SK-N-SH (cell line): ENCODE results near the gene RAC2. TPM values are rescaled to one million over a fixed set of nuclear protein-coding genes. Genes with fewer than 3 reads are reported as not detected.
A peak's percentile ranks its signal among the peaks of the same experiment; 100 is the strongest.

Experiments
- CTCF ChIA-PET: fragments of 300-600, 350-600 bp; formaldehyde crosslinking; extraction: SDS; loops from one replicate; lab custom pipeline; 2021; lab: Yijun Ruan, JAX
- POLR2A ChIA-PET: fragments of 350-600 bp; sonication (Branson Sonifier 250); formaldehyde crosslinking; extraction: SDS; loops from one replicate; lab custom pipeline; 2020; ENCODE audit warnings: antibody characterized with exemption, inconsistent platforms; lab: Yijun Ruan, JAX
- DNase-seq: peaks from one replicate; pipeline ENCODE4 v3.0.0; 2012
- H2AFZ ChIP-seq: fragments of 200-600 bp; sonication (generic); 2 replicates; pipeline ENCODE4 v1.8.1; 2016; ENCODE audit warnings: antibody characterized with exemption, mild to moderate bottlenecking, low read depth
- H3F3A ChIP-seq: fragments of 200-600 bp; sonication (generic); replicated peaks from 2 replicates; pipeline ENCODE3; 2016; ENCODE audit warnings: antibody characterized with exemption, mild to moderate bottlenecking; ENCODE audit not compliant: insufficient read depth
- H3K27ac ChIP-seq, 2 experiments: fragments of 200-500 bp in 1 of 2; fragments of 200-600 bp in 1 of 2; sonication (Bioruptor generic) in 1 of 2; sonication (generic), shearing (Covaris generic) in 1 of 2; 2 replicates each; pipeline versions ENCODE4 v1.5.1 to v1.6.1; 2014 to 2016; ENCODE audit warnings: low read depth in 2 of 2, inconsistent platforms in 1 of 2, low read length in 1 of 2, mild to moderate bottlenecking in 1 of 2, mixed read lengths in 1 of 2
- H3K27me3 ChIP-seq: fragments of 200-600 bp; sonication (generic), shearing (Covaris generic); 2 replicates; pipeline ENCODE4 v1.6.1; 2016; ENCODE audit warnings: mixed run types; ENCODE audit not compliant: insufficient read depth
- H3K36me3 ChIP-seq, 2 experiments: fragments of 200-500 bp in 1 of 2; fragments of 200-600 bp in 1 of 2; sonication (Bioruptor generic) in 1 of 2; sonication (generic) in 1 of 2; replicated peaks in 1 of 2; 2 replicates each; pipeline versions ENCODE3 to v1.5.1; 2014 to 2016; ENCODE audit warnings: low read length in 1 of 2, mild to moderate bottlenecking in 1 of 2; ENCODE audit not compliant: insufficient read depth in 2 of 2, control insufficient read depth in 1 of 2
- H3K4me1 ChIP-seq, 2 experiments: fragments of 200-500 bp in 1 of 2; fragments of 200-600 bp in 1 of 2; sonication (Bioruptor generic) in 1 of 2; sonication (generic), shearing (Covaris generic) in 1 of 2; 2 replicates each; pipeline versions ENCODE4 v1.5.1 to v1.6.1; 2014 to 2016; ENCODE audit warnings: low read depth in 1 of 2, low read length in 1 of 2, mixed run types in 1 of 2; ENCODE audit not compliant: insufficient read depth in 2 of 2, control insufficient read depth in 1 of 2
- H3K4me2 ChIP-seq: fragments of 200-600 bp; sonication (generic), shearing (Covaris generic); 2 replicates; pipeline ENCODE4 v1.6.1; 2017; ENCODE audit warnings: mixed run types
- H3K4me3 ChIP-seq, 2 experiments: fragments of 200-500 bp in 1 of 2; fragments of 200-600 bp in 1 of 2; sonication (Bioruptor generic) in 1 of 2; sonication (generic), shearing (Covaris generic) in 1 of 2; 2 replicates each; pipeline versions ENCODE4 v1.5.1 to v1.8.1; 2014 to 2016; ENCODE audit warnings: low read depth in 2 of 2, inconsistent platforms in 1 of 2, low read length in 1 of 2, mild to moderate bottlenecking in 1 of 2, mixed read lengths in 1 of 2, moderate library complexity in 1 of 2
- H3K79me2 ChIP-seq: fragments of 200-600 bp; sonication (generic); 2 replicates; pipeline ENCODE4 v1.8.1; 2017; ENCODE audit warnings: mild to moderate bottlenecking; ENCODE audit not compliant: insufficient read depth
- H3K9ac ChIP-seq: fragments of 200-600 bp; sonication (generic); 2 replicates; pipeline ENCODE4 v1.6.1; 2017; ENCODE audit warnings: mixed run types
- H3K9me2 ChIP-seq: fragments of 200-600 bp; sonication (generic); 2 replicates; pipeline ENCODE4 v1.6.1; 2017; ENCODE audit warnings: mixed run types
- H3K9me3 ChIP-seq: fragments of 200-600 bp; sonication (generic); 2 replicates; pipeline ENCODE4 v1.6.1; 2017; ENCODE audit warnings: mixed run types, mild to moderate bottlenecking, moderate library complexity
- H4K20me1 ChIP-seq: fragments of 200-600 bp; sonication (generic); 2 replicates; pipeline ENCODE4 v1.6.1; 2017; ENCODE audit warnings: mild to moderate bottlenecking, mixed run types; ENCODE audit not compliant: insufficient read depth
- CTCF ChIP-seq: fragments of 200-600 bp; sonication (generic); IDR thresholded peaks from 2 replicates; pipeline ENCODE4 v1.6.1; 2017; ENCODE audit warnings: antibody characterized with exemption, mild to moderate bottlenecking, moderate library complexity
- EP300 ChIP-seq, 2 experiments: IDR thresholded peaks; 2 replicates each; pipeline versions ENCODE4 v1.4.0 to v1.6.1; 2012; ENCODE audit warnings: borderline replicate concordance in 1 of 2, low read depth in 1 of 2, low read length in 1 of 2
- EZH2phosphoT487 ChIP-seq: fragments of 200-600 bp; sonication (generic); IDR thresholded peaks from 2 replicates; pipeline ENCODE4 v1.6.1; 2017; ENCODE audit warnings: low read depth, mixed run types, mild to moderate bottlenecking, antibody characterized with exemption, moderate library complexity, borderline replicate concordance
- FOXJ3 ChIP-seq: sonication (generic); formaldehyde crosslinking; IDR thresholded peaks from 2 replicates; pipeline ENCODE4 v1.5.1; 2020; ENCODE audit warnings: mild to moderate bottlenecking, missing genetic modification reagents
- FOXM1 ChIP-seq: IDR thresholded peaks from 2 replicates; pipeline ENCODE4 v1.4.0; 2012; ENCODE audit warnings: low read depth, mild to moderate bottlenecking
- GABPA ChIP-seq: IDR thresholded peaks from 2 replicates; pipeline ENCODE4 v1.4.0; 2012; ENCODE audit warnings: low read depth, mild to moderate bottlenecking
- JUND ChIP-seq: IDR thresholded peaks from 2 replicates; pipeline ENCODE4 v1.4.0; 2012
- NFIC ChIP-seq: IDR thresholded peaks from 2 replicates; pipeline ENCODE4 v1.4.0; 2012; ENCODE audit warnings: borderline replicate concordance
- NRF1 ChIP-seq: IDR thresholded peaks from 2 replicates; pipeline ENCODE4 v1.6.1; 2012; ENCODE audit warnings: low read depth, mild to moderate bottlenecking, low read length
- SIN3A ChIP-seq: IDR thresholded peaks from 2 replicates; pipeline ENCODE4 v1.6.1; 2012; ENCODE audit warnings: low read depth, mild to moderate bottlenecking, low read length, moderate library complexity, borderline replicate concordance
- TAF1 ChIP-seq: IDR thresholded peaks from 2 replicates; pipeline ENCODE4 v1.6.1; 2012; ENCODE audit warnings: low read depth, mild to moderate bottlenecking, low read length, moderate library complexity, borderline replicate concordance
- TEAD4 ChIP-seq: IDR thresholded peaks from 2 replicates; pipeline ENCODE4 v1.4.0; 2012; ENCODE audit warnings: mild to moderate bottlenecking, borderline replicate concordance; ENCODE audit not compliant: insufficient read depth
- WGBS: methylation state at CpG from one replicate; pipeline ENCODE4 v1.1.6; 2017; ENCODE audit warnings: low lambda C conversion rate; 5-methylcytosine and 5-hydroxymethylcytosine counted together
- polyA plus RNA-seq, 3 experiments: library from polyadenylated mRNA; depleted of rRNA; stranded (reverse); fragments of >200 nt; gene quantifications; 2 replicates each; pipeline ENCODE4 v1.2.3, GENCODE V29; 2012

Gene RAC2
- polyA plus RNA-seq, 1 of the 3 experiments (the other 2 are of a cell fraction), result 29.9 TPM

GRCh38 chr22:37208401-37209139 lies 35.5 kb downstream of the RAC2 start:
- DNase-seq, result peak; percentile 31
- no peak for TF ChIP-seq JUND
- TF ChIP-seq TEAD4, result no peak
- TF ChIP-seq EP300 (IDR thresholded peaks at IDR 0.05; ENCODE audit: borderline replicate concordance in 1 of 2, low read depth in 1 of 2, low read length in 1 of 2), result no peak
- TF ChIP-seq NFIC, result no peak
- no peak for TF ChIP-seq SIN3A
- no peak for TF ChIP-seq CTCF
- TF ChIP-seq TAF1, result no peak
- no peak for TF ChIP-seq EZH2phosphoT487
- TF ChIP-seq FOXM1, result no peak
- TF ChIP-seq NRF1, result no peak
- Histone ChIP-seq H3K27me3 (no peaks in the 10 kb centered on the region), H3F3A (no peaks in the 10 kb centered on the region), H3K36me3 (no peaks in the 10 kb centered on the region), H3K4me3 (no peak overlapping the region), H4K20me1 (no peaks in the 10 kb centered on the region), H3K9me2 (no peaks in the 10 kb centered on the region), H3K9me3 (no peaks in the 10 kb centered on the region), H3K27ac (no peak overlapping the region), H2AFZ (no peak overlapping the region), H3K9ac (no peak overlapping the region), H3K79me2 (no peaks in the 10 kb centered on the region), H3K4me1 (peaks cover 0 to 10% of the 10 kb centered on the region in 2 experiments; a peak in 1 of 4 replicates), H3K4me2 (no peak overlapping the region)
- ChIA-PET POLR2A (no interaction called here), CTCF (interaction anchor here (4.3 to 4.7 kb wide), 2 partner anchors 10 to 51 kb away, joined by 26 to 54 read pairs; no protein-coding TSS in a partner anchor)
- 74% methylated on average over 6 of the region's 7 CpGs for WGBS

GRCh38 chr22:37207981-37208380 lies 36.1 kb downstream of the RAC2 start:
- Histone ChIP-seq H3K36me3 (no peaks in the 10 kb centered on the region), H3K79me2 (no peaks in the 10 kb centered on the region), H3K9me2 (no peaks in the 10 kb centered on the region), H3K4me1 (peaks cover 0 to 10% of the 10 kb centered on the region in 2 experiments; a peak in 1 of 4 replicates), H3K27me3 (no peaks in the 10 kb centered on the region), H3K9me3 (no peaks in the 10 kb centered on the region), H3K27ac (no peak overlapping the region), H3K4me2 (no peak overlapping the region), H3K9ac (no peak overlapping the region), H3F3A (no peaks in the 10 kb centered on the region), H3K4me3 (no peak overlapping the region), H4K20me1 (no peaks in the 10 kb centered on the region), H2AFZ (no peak overlapping the region)
- POLR2A ChIA-PET, result no interaction called here
- CTCF ChIA-PET, result interaction anchor here (4.3 to 4.7 kb wide), 2 partner anchors 9 to 52 kb away, joined by 26 to 54 read pairs; no protein-coding TSS in a partner anchor
- DNase-seq, result no peak
- WGBS, result 80% methylated on average over 6 of the region's 7 CpGs
- TF ChIP-seq FOXJ3 (no peak), GABPA (no peak)
